ENCODE measurements around the gene MSI2. TPM values are rescaled to one million over a fixed set of nuclear protein-coding genes. Genes with fewer than 3 reads are reported as not detected.

MSI2 gene
- total and polyA plus RNA-seq, 9 of the 15 experiments (the other 6 are each of a cell fraction or from before 2014, with no cell fraction given) = 4.6 to 61.8 (median 42.4) TPM

DNA sequence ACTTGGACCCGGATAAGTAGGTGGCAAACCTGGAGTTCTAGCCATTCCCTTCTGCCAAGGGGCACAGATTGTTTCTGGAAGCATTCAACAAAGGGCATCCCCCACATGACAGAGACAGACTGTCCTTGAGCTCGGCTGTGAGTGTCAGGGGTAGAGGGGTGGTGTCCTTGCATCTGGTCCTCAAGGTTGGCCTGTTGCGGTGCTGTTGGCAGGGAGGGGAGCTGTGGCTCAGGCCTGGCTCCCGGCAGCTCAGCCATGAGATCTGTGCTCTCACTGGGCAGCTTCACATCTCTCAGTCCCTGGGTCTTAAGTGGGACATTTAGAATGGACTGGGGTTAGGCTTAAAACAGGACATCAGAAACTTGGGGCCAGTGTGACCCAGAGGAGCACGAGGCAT, 468.4 kb downstream of the MSI2 start:
- CTCF ChIA-PET (ENCODE audit: low intra/inter-chr PET ratio) = no interaction called here

More for the DNA sequence above, 468.4 kb downstream of the MSI2 start:
- Histone ChIP-seq H3K4me2 (ENCODE audit: insufficient read depth, low read length) (no peak overlapping the region), H3K79me2 (ENCODE audit: control insufficient read depth, insufficient read depth, low read length) (no peaks in the 10 kb centered on the region), H3K36me3 (ENCODE audit: control insufficient read depth, insufficient read depth, low read length) (no peaks in the 10 kb centered on the region), H3K9me3 (replicated peaks; ENCODE audit: control insufficient read depth, insufficient read depth, low read depth, low read length) (no peaks in the 10 kb centered on the region), H3K27ac (ENCODE audit: extremely low read depth, low read depth, low read length) (no peak overlapping the region), H3K9me1 (ENCODE audit: control insufficient read depth, insufficient read depth, low read length) (no peaks in the 10 kb centered on the region), H4K20me1 (replicated peaks; ENCODE audit: control insufficient read depth, insufficient read depth, low read length) (peaks cover 16% of the 10 kb centered on the region; the same call in 1 of the 2 replicates), H3K4me3 (no peak overlapping the region), H3K27me3 (ENCODE audit: control insufficient read depth in 2 of 2, insufficient read depth in 2 of 2, low read length in 2 of 2) (peaks cover 27 to 76% of the 10 kb centered on the region in 2 experiments), H3K9ac (ENCODE audit: insufficient read depth in 1 of 2, low read depth in 2 of 2, low read length in 2 of 2) (no peak overlapping the region), H3K4me1 (replicated peaks in 1 of 2; ENCODE audit: control insufficient read depth in 2 of 2, insufficient read depth in 2 of 2, low read length in 2 of 2) (no peaks in the 10 kb centered on the region), H2AFZ (ENCODE audit: low read depth, low read length) (no peak overlapping the region)
- DNase-seq (ENCODE audit: extremely low read depth in 1 of 4, low spot score in 3 of 4) (no peak), FAIRE-seq (no peak), ATAC-seq (no peak)
- 10% methylated on average over 5 of the region's 5 CpGs for WGBS (ENCODE audit: insufficient coverage, low coverage, missing lambda C conversion rate)
- POLR2A ChIA-PET = interaction anchor here (0.5 to 1.1 kb wide), 2 partner anchors 10 to 579 kb away, joined by 3 read pairs; no protein-coding TSS in a partner anchor
- no TSS peak for BruUV-seq (replicated peaks)
- in situ Hi-C loops (cut with MboI) = no loop called here
- intact Hi-C loops (cut with micrococcal nuclease) = no loop called here
- TF ChIP-seq, protein P1, sequence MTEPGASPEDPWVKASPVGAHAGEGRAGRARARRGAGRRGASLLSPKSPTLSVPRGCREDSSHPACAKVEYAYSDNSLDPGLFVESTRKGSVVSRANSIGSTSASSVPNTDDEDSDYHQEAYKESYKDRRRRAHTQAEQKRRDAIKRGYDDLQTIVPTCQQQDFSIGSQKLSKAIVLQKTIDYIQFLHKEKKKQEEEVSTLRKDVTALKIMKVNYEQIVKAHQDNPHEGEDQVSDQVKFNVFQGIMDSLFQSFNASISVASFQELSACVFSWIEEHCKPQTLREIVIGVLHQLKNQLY (CRISPR knock-in tag; conservative IDR thresholded peaks at IDR 0.05) = no peak
- TF ChIP-seq MEIS2 (IDR thresholded peaks at IDR 0.05; ENCODE audit: partially characterized antibody) = no peak
- TF ChIP-seq PCBP1 (IDR thresholded peaks at IDR 0.05; ENCODE audit: low read depth, low read length, poor library complexity, severe bottlenecking) = no peak
- no peak for TF ChIP-seq RBM34 (IDR thresholded peaks at IDR 0.05; ENCODE audit: borderline replicate concordance, insufficient read depth, low read length)
- TF ChIP-seq NR2F6 (CRISPR knock-in tag; IDR thresholded peaks at IDR 0.05) = no peak
- TF ChIP-seq TEAD2 (tag; IDR thresholded peaks at IDR 0.05) = no peak
- TF ChIP-seq POU5F1 (IDR thresholded peaks at IDR 0.05; ENCODE audit: borderline replicate concordance, low read depth, low read length, partially characterized antibody) = no peak
- no peak for TF ChIP-seq SAFB (IDR thresholded peaks at IDR 0.05; ENCODE audit: borderline replicate concordance, low read depth, low read length)
- TF ChIP-seq ILK (tag; IDR thresholded peaks at IDR 0.05; ENCODE audit: borderline replicate concordance, low read depth) = no peak

All from K562 (cell line).